K562 (cell line): Measurements from ENCODE around the gene ZNF620. TPM values are rescaled to one million over a fixed set of nuclear protein-coding genes. Genes with fewer than 3 reads are reported as not detected.
A peak's percentile ranks its signal among the peaks of the same experiment; 100 is the strongest.

Experiments used
- ATAC-seq: fragments of 200-7000 bp; cut with Tn5 transposase; 3 replicates; pipeline ENCODE4 v1.9.1; 2020; ENCODE audit warnings: moderate library complexity
- BruUV-seq: library from RNA; stranded (reverse); fragments of 400-500 nt; replicated peaks from 2 replicates; lab custom pipeline; 2021; lab: Mats Ljungman, UMichigan
- CTCF ChIA-PET: fragments of 300-600 bp; formaldehyde crosslinking; extraction: SDS; loops from one replicate; lab custom pipeline; 2021; ENCODE audit warnings: low intra/inter-chr PET ratio; lab: Yijun Ruan, JAX
- POLR2A ChIA-PET: fragments of 300-600, 350-650 bp; sonication (Branson Sonifier 250); formaldehyde crosslinking; extraction: SDS; loops from one replicate; lab custom pipeline; 2021; ENCODE audit warnings: antibody characterized with exemption, inconsistent platforms; lab: Yijun Ruan, JAX
- DNase-seq, 4 experiments: peaks; one replicate each; pipeline versions ENCODE4 v3.0.0 to v3.0.0-alpha.2; 2011 to 2018; ENCODE audit warnings: low spot score in 3 of 4, mixed read lengths in 3 of 4; ENCODE audit errors: extremely low read depth in 1 of 4
- FAIRE-seq: peaks from 2 replicates; lab custom pipeline; 2011; peaks lifted over from hg19 to GRCh38; lab: Jason Lieb, UNC
- H2AFZ ChIP-seq: 2 replicates; pipeline ENCODE4 v1.6.0; 2011; ENCODE audit warnings: low read depth, low read length, control low read depth, inconsistent platforms
- H3K27ac ChIP-seq: fragments of 200-600 bp; 3 replicates; pipeline ENCODE4 v1.8.0; 2011; ENCODE audit warnings: low read depth, mild to moderate bottlenecking, control low read depth, inconsistent platforms, low read length, moderate library complexity, mixed read lengths; ENCODE audit errors: extremely low read depth
- H3K27me3 ChIP-seq, 2 experiments: fragments of 300-600 bp in 1 of 2; 2 replicates in 1 of 2; 3 replicates in 1 of 2; pipeline versions ENCODE4 v1.6.0 to v1.8.0; 2011; ENCODE audit warnings: inconsistent platforms in 2 of 2, low read length in 2 of 2, mild to moderate bottlenecking in 1 of 2, mixed read lengths in 1 of 2, moderate library complexity in 1 of 2; ENCODE audit not compliant: control insufficient read depth in 2 of 2, insufficient read depth in 2 of 2
- H3K36me3 ChIP-seq: fragments of 300-600 bp; 3 replicates; pipeline ENCODE4 v1.8.0; 2011; ENCODE audit warnings: mild to moderate bottlenecking, low read length, inconsistent platforms; ENCODE audit not compliant: control insufficient read depth, insufficient read depth
- H3K4me1 ChIP-seq, 2 experiments: fragments of 200-600 bp in 1 of 2; replicated peaks in 1 of 2; 2 replicates in 1 of 2; 3 replicates in 1 of 2; pipeline versions ENCODE4 v1.5.1 to v1.8.0; 2011; ENCODE audit warnings: inconsistent platforms in 2 of 2, low read length in 2 of 2, mild to moderate bottlenecking in 1 of 2, mixed read lengths in 1 of 2, moderate library complexity in 1 of 2; ENCODE audit not compliant: control insufficient read depth in 2 of 2, insufficient read depth in 2 of 2
- H3K4me2 ChIP-seq: 2 replicates; pipeline ENCODE4 v1.6.1; 2011; ENCODE audit warnings: low read length, control low read depth, inconsistent platforms, mixed read lengths; ENCODE audit not compliant: insufficient read depth
- H3K4me3 ChIP-seq: fragments of 200-600 bp; sonication (generic), shearing (Covaris generic); 2 replicates; pipeline ENCODE4 v1.5.1; 2016; ENCODE audit warnings: control low read depth, inconsistent platforms
- H3K79me2 ChIP-seq: fragments of 200-600 bp; 3 replicates; pipeline ENCODE4 v1.8.0; 2011; ENCODE audit warnings: low read length, inconsistent platforms; ENCODE audit not compliant: control insufficient read depth, insufficient read depth
- H3K9ac ChIP-seq, 2 experiments: 2 replicates each; pipeline versions ENCODE4 v1.6.0 to v1.6.1; 2011; ENCODE audit warnings: low read depth in 2 of 2, low read length in 2 of 2, control low read depth in 1 of 2, inconsistent platforms in 1 of 2, mild to moderate bottlenecking in 1 of 2, mixed read lengths in 1 of 2; ENCODE audit not compliant: insufficient read depth in 1 of 2
- H3K9me1 ChIP-seq: one replicate; pipeline ENCODE4 v1.6.0; 2011; ENCODE audit warnings: inconsistent platforms, mild to moderate bottlenecking, low read length, moderate library complexity; ENCODE audit not compliant: control insufficient read depth, insufficient read depth
- H3K9me3 ChIP-seq: replicated peaks from 2 replicates; pipeline ENCODE4 v1.5.1; 2011; ENCODE audit warnings: low read depth, low read length, inconsistent platforms; ENCODE audit not compliant: control insufficient read depth, insufficient read depth
- H4K20me1 ChIP-seq: replicated peaks from 2 replicates; pipeline ENCODE4 v1.6.1; 2011; ENCODE audit warnings: low read length, inconsistent platforms, mixed read lengths; ENCODE audit not compliant: control insufficient read depth, insufficient read depth
- HMG20A ChIP-seq: fragments of 450-650 bp; formaldehyde crosslinking; conservative IDR thresholded peaks from 2 replicates; pipeline ENCODE4 v1.4.0; 2020; ENCODE audit warnings: mild to moderate bottlenecking, mixed read lengths
- WGBS: fragments of 100-300 bp; shearing (Covaris generic); methylation state at CpG from one replicate; pipeline ENCODE4 v1.1.6; 2016; ENCODE audit warnings: low coverage, mixed read lengths; ENCODE audit not compliant: insufficient coverage; ENCODE audit errors: missing lambda C conversion rate; 5-methylcytosine and 5-hydroxymethylcytosine counted together
- in situ Hi-C: fragments of 300-500 bp; cut with MboI; formaldehyde crosslinking; loops from 4 replicates; pipeline ENCODE4 v1.15.0; 2018; ENCODE audit warnings: inconsistent platforms, mixed read lengths
- intact Hi-C: fragments of 100-400 bp; cut with micrococcal nuclease; formaldehyde crosslinking; loops from 2 replicates; pipeline ENCODE4 v1.14.2; 2022
- polyA plus RNA-seq, 8 experiments: library from polyadenylated mRNA; depleted of rRNA in 4 of 8; stranded (reverse) in 5 of 8; unstranded in 3 of 8; fragments of >200 nt; fragmentation: Nextera tagmentation in 2 of 8; fragmentation: Illumina TruSeq in 1 of 8; extraction: Ambion mirVana in 2 of 8; extraction: Trizol in 1 of 8; gene quantifications; 2 replicates each; pipeline versions ENCODE4 v1.2.1 to v1.2.3, GENCODE V29; 2011 to 2014; ENCODE audit warnings: inconsistent platforms in 1 of 8, missing spikeins in 1 of 8
- total RNA-seq, 7 experiments: library from RNA; depleted of rRNA in 6 of 7; stranded (reverse); fragments of >200 nt in 6 of 7; fragmentation: Illumina TruSeq in 2 of 7; extraction: Trizol in 2 of 7; gene quantifications; 2 replicates each; pipeline versions ENCODE4 v1.2.1 to v1.2.3, GENCODE V29; 2011 to 2021; ENCODE audit warnings: low replicate concordance in 1 of 7
- TF ChIP-seq, protein P1 (sequence below): fragments of 450-650 bp; IDR thresholded peaks from 2 replicates; pipeline ENCODE4 v1.6.1; 2018; ENCODE audit not compliant: partially characterized antibody

ZNF620 gene
- total and polyA plus RNA-seq, 9 of the 15 experiments (the other 6 are each of a cell fraction or from before 2014, with no cell fraction given): 1.2 to 5.5 (median 3.3) TPM

DNA sequence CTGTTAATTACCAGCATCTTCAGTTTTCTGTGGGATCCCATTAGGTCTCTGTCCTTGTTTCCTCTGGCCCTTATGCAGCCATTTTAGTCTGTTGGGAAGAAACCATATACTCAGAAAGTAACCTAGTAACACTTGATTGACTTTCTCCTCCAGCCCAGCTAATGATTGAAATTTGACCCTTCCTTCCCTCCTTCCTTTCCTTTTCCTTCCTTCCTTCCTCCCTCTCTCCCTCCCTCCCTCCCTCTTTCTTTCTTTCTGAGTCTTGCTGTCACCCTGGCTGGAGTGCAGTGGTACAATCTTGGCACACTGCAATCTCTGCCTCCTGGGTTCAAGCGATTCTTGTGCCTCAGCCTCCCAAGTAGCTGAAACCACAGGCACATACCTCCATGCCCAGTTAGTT is 5.9 kb upstream of the ZNF620 start:
- WGBS: 8% methylated on average over 1 of the region's 1 CpG
- CTCF ChIA-PET: no interaction called here

More for the DNA sequence above, 5.9 kb upstream of the ZNF620 start:
- H2AFZ ChIP-seq: no peak overlapping the region
- H3K4me2 ChIP-seq: no peak overlapping the region
- no TSS peak for BruUV-seq
- no peaks in the 10 kb centered on the region; a peak in 2 of 5 replicates for H3K4me1 ChIP-seq
- FAIRE-seq (no peak), ATAC-seq (no peak), DNase-seq (no peak)
- intact Hi-C loops: no loop called here
- no peak overlapping the region for H3K4me3 ChIP-seq
- no peak for TF ChIP-seq HMG20A
- TF ChIP-seq, protein P1, sequence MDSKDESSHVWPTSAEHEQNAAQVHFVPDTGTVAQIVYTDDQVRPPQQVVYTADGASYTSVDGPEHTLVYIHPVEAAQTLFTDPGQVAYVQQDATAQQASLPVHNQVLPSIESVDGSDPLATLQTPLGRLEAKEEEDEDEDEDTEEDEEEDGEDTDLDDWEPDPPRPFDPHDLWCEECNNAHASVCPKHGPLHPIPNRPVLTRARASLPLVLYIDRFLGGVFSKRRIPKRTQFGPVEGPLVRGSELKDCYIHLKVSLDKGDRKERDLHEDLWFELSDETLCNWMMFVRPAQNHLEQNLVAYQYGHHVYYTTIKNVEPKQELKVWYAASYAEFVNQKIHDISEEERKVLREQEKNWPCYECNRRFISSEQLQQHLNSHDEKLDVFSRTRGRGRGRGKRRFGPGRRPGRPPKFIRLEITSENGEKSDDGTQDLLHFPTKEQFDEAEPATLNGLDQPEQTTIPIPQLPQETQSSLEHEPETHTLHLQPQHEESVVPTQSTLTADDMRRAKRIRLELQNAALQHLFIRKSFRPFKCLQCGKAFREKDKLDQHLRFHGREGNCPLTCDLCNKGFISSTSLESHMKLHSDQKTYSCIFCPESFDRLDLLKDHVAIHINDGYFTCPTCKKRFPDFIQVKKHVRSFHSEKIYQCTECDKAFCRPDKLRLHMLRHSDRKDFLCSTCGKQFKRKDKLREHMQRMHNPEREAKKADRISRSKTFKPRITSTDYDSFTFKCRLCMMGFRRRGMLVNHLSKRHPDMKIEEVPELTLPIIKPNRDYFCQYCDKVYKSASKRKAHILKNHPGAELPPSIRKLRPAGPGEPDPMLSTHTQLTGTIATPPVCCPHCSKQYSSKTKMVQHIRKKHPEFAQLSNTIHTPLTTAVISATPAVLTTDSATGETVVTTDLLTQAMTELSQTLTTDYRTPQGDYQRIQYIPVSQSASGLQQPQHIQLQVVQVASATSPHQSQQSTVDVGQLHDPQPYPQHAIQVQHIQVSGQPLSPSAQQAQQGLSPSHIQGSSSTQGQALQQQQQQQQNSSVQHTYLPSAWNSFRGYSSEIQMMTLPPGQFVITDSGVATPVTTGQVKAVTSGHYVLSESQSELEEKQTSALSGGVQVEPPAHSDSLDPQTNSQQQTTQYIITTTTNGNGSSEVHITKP: peak; percentile 70
- H3K36me3 ChIP-seq: no peaks in the 10 kb centered on the region
- in situ Hi-C loops: no loop called here
- POLR2A ChIA-PET: interaction anchor here (0.7 to 1.0 kb wide), 4 partner anchors 30 to 1260 kb away, joined by 3 read pairs; no protein-coding TSS in a partner anchor
- H4K20me1 ChIP-seq: no peaks in the 10 kb centered on the region
- no peaks in the 10 kb centered on the region for H3K9me3 ChIP-seq
- H3K27ac ChIP-seq: no peak overlapping the region
- 0 out of 5 replicates have a peak, but pooled peaks cover 0 to 3% of the 10 kb centered on the region in 2 experiments for H3K27me3 ChIP-seq
- H3K79me2 ChIP-seq: no peaks in the 10 kb centered on the region
- H3K9ac ChIP-seq: no peak overlapping the region
- no peaks in the 10 kb centered on the region for H3K9me1 ChIP-seq
